22Rv1 (cell line): ENCODE results near the gene CXCR6.

Experiments used
- ZFX ChIP-seq: fragments of 450-650 bp; IDR thresholded peaks from 2 replicates; pipeline ENCODE4 v1.6.1; 2017; ENCODE audit warnings: antibody characterized with exemption, borderline replicate concordance
- TF ChIP-seq, protein P1 (sequence below): fragments of 450-650 bp; IDR thresholded peaks from 2 replicates; pipeline ENCODE4 v1.5.1; 2017; ENCODE audit warnings: mild to moderate bottlenecking

DNA sequence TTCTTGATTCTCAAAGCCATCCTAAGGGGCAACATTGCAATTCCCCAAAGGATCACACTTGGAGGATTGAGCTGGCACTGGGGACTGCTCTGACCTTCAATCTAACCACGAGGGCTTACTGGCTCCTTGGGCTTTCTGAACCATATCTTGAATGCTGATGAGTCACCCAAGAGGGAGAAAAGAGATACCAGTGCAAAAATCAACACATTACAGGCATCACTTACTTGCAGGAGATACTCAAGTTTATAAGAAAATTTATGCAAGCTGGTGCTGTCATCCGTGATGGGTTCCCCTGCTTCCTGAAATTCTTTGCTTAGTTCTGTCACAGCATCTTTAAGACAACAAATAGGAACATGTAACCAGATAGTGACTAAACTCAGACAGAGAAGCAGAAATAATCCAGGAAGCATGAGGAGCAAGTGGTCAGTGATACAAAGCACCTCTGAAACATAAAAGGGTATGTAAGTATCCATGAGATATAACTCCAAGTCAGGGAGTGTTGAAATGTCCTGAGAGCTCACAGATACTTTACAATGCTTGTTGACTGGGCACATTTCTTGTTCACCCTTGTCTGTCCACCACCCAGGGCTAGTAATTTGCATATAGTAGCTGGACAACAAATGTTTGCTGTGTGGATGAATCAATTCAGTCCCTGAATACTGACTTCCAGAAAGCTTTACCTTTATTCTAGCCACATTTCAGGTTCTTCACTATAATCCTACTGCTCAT, 38.2 kb downstream of the CXCR6 start:
- TF ChIP-seq, protein P1, sequence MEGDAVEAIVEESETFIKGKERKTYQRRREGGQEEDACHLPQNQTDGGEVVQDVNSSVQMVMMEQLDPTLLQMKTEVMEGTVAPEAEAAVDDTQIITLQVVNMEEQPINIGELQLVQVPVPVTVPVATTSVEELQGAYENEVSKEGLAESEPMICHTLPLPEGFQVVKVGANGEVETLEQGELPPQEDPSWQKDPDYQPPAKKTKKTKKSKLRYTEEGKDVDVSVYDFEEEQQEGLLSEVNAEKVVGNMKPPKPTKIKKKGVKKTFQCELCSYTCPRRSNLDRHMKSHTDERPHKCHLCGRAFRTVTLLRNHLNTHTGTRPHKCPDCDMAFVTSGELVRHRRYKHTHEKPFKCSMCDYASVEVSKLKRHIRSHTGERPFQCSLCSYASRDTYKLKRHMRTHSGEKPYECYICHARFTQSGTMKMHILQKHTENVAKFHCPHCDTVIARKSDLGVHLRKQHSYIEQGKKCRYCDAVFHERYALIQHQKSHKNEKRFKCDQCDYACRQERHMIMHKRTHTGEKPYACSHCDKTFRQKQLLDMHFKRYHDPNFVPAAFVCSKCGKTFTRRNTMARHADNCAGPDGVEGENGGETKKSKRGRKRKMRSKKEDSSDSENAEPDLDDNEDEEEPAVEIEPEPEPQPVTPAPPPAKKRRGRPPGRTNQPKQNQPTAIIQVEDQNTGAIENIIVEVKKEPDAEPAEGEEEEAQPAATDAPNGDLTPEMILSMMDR: no peak
- no peak for TF ChIP-seq ZFX
